Measurements from ENCODE around the gene ZNF710. TPM values are rescaled to one million over a fixed set of nuclear protein-coding genes. Genes with fewer than 3 reads are reported as not detected.
A peak's percentile ranks its signal among the peaks of the same experiment; 100 is the strongest.

The ZNF710 gene
- total RNA-seq, 2 donors from 2014 or later = 18.1 to 34.5 TPM

- peak overlapping the region in 3 of 4 donors; percentile 86 to 93 (median 90) for H3K27ac ChIP-seq
Observed at GRCh38 chr15:90076716-90077115, 75.6 kb downstream of the ZNF710 start.

GRCh38 chr15:90078965-90079364 lies 77.8 kb downstream of the ZNF710 start:
- H3K4me3 ChIP-seq = no peak overlapping the region
- H3K27ac ChIP-seq = no peak overlapping the region
- H3K9me3 ChIP-seq = no peaks in the 10 kb centered on the region
- ATAC-seq (no peak), DNase-seq (no peak)
- H3K27me3 ChIP-seq = no peaks in the 10 kb centered on the region
- peaks cover 7 to 18% of the 10 kb centered on the region in 2 donors for H3K36me3 ChIP-seq (replicated peaks in 1 of 2; ENCODE audit: insufficient read depth in 1 of 2, low read depth in 2 of 2)
- peaks cover 30% of the 10 kb centered on the region for H3K4me1 ChIP-seq
- intact Hi-C loops (cut with DNase I) = loop anchor here (5.0 kb wide), 1 partner anchor 72 kb away; no protein-coding TSS in a partner anchor
- TF ChIP-seq POLR2A (IDR thresholded peaks at IDR 0.05) = no peak
- TF ChIP-seq CTCF (IDR thresholded peaks at IDR 0.05) = no peak
- 80 to 86% methylated on average over 4 to 7 of the region's 7 CpGs for WGBS, 2 donors

More at GRCh38 chr15:90076716-90077115, 75.6 kb downstream of the ZNF710 start:
- no peaks in the 10 kb centered on the region for H3K9me3 ChIP-seq
- H3K36me3 ChIP-seq (replicated peaks in 1 of 2; ENCODE audit: insufficient read depth in 1 of 2, low read depth in 2 of 2) = peaks cover 0 to 7% of the 10 kb centered on the region in 2 donors
- H3K4me1 ChIP-seq = peaks cover 50% of the 10 kb centered on the region
- WGBS, 2 donors = 85 to 87% methylated on average over 6 of the region's 6 CpGs
- no peaks in the 10 kb centered on the region for H3K27me3 ChIP-seq
- intact Hi-C loops (cut with DNase I) = loop anchor here (5.0 kb wide), 1 partner anchor 69 kb away; no protein-coding TSS in a partner anchor
- DNase-seq = no peak
- no peak for ATAC-seq
- TF ChIP-seq CTCF (IDR thresholded peaks at IDR 0.05) (no peak), POLR2A (IDR thresholded peaks at IDR 0.05) (no peak)
- no peak overlapping the region for H3K4me3 ChIP-seq

- ATAC-seq (no peak), DNase-seq (no peak)
- TF ChIP-seq POLR2A (IDR thresholded peaks at IDR 0.05) (no peak), CTCF (IDR thresholded peaks at IDR 0.05) (no peak)
- intact Hi-C loops (cut with DNase I) = loop anchor here (5.0 kb wide), 2 partner anchors 73 to 178 kb away; no protein-coding TSS in a partner anchor
- peaks cover 22% of the 10 kb centered on the region for H3K4me1 ChIP-seq
- H3K4me3 ChIP-seq = no peak overlapping the region
- peaks cover 13 to 26% of the 10 kb centered on the region in 2 donors for H3K36me3 ChIP-seq (replicated peaks in 1 of 2; ENCODE audit: insufficient read depth in 1 of 2, low read depth in 2 of 2)
- no peaks in the 10 kb centered on the region for H3K9me3 ChIP-seq
- no peaks in the 10 kb centered on the region for H3K27me3 ChIP-seq
- no peak overlapping the region for H3K27ac ChIP-seq
- 87 to 89% methylated on average over 13 to 27 of the region's 28 CpGs for WGBS, 2 donors
Observed at GRCh38 chr15:90079619-90080457, 78.7 kb downstream of the ZNF710 start.

- no peak overlapping the region for H3K27ac ChIP-seq
- H3K4me1 ChIP-seq = peaks cover 16% of the 10 kb centered on the region
- peaks cover 18 to 31% of the 10 kb centered on the region in 2 donors for H3K36me3 ChIP-seq (replicated peaks in 1 of 2; ENCODE audit: insufficient read depth in 1 of 2, low read depth in 2 of 2)
- DNase-seq = no peak
- TF ChIP-seq POLR2A (IDR thresholded peaks at IDR 0.05) = no peak
- no peak for TF ChIP-seq CTCF (IDR thresholded peaks at IDR 0.05)
- no peak overlapping the region for H3K4me3 ChIP-seq
- H3K27me3 ChIP-seq = no peaks in the 10 kb centered on the region
- intact Hi-C loops (cut with DNase I) = loop anchor here (5.0 kb wide), 1 partner anchor 178 kb away; no protein-coding TSS in a partner anchor
- ATAC-seq = no peak
- WGBS, 2 donors = 84 to 92% methylated on average over 9 of the region's 9 CpGs
- no peaks in the 10 kb centered on the region for H3K9me3 ChIP-seq
Observed at GRCh38 chr15:90080458-90080755, 79.3 kb downstream of the ZNF710 start.
